ENCODE measurements around the gene EVA1A. TPM values are rescaled to one million over a fixed set of nuclear protein-coding genes. Genes with fewer than 3 reads are reported as not detected.

EVA1A gene
- total and polyA plus RNA-seq, 7 donors = 0.51 to 2.5 (median 0.83) TPM

DNA sequence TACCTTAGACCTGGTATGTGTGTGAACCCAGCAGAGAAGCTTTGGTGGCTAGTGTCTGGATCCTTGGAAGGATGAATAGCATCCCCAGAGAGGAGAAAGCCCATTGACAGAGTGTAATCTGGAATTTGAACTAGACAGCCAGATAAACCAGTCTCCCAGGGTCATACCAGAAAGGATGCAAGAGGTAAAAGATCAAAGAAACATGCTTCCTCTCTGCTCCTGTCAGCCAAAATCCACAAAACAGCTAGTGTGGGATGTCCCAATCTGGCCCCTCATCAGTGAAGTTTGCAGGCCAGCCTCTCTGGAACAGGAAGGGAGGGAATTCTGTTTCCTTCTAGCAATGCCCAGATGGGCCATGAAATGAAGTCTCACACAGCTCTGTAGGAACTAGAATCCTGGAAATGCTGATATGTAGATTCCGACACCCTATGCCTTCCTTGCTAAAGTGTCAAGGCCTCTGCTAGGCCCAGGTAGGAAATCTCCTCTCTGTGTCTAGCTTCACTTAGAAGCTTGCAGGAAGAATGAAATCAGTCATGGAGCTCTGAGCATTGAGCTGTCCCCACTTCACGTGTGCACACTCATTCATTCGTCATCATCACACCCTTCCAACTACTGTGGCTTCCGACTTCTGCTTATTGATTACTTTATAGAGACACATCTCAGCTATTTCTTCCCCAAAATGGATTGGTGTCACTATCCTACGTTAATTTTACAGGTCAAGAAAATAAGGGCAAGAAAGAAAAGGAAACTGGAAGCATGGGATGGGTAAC is 38.0 kb downstream of the EVA1A start:
- H3K4me3 ChIP-seq = no peak overlapping the region
- no peaks in the 10 kb centered on the region for H3K27me3 ChIP-seq (ENCODE audit: insufficient read depth in 3 of 3, low read length in 2 of 3)
- H3K27ac ChIP-seq = no peak overlapping the region
- H3K9me3 ChIP-seq = no peaks in the 10 kb centered on the region
- H3K4me1 ChIP-seq = no peaks in the 10 kb centered on the region
- intact Hi-C loops (cut with DNase I) = no loop called here
- TF ChIP-seq, protein P1, sequence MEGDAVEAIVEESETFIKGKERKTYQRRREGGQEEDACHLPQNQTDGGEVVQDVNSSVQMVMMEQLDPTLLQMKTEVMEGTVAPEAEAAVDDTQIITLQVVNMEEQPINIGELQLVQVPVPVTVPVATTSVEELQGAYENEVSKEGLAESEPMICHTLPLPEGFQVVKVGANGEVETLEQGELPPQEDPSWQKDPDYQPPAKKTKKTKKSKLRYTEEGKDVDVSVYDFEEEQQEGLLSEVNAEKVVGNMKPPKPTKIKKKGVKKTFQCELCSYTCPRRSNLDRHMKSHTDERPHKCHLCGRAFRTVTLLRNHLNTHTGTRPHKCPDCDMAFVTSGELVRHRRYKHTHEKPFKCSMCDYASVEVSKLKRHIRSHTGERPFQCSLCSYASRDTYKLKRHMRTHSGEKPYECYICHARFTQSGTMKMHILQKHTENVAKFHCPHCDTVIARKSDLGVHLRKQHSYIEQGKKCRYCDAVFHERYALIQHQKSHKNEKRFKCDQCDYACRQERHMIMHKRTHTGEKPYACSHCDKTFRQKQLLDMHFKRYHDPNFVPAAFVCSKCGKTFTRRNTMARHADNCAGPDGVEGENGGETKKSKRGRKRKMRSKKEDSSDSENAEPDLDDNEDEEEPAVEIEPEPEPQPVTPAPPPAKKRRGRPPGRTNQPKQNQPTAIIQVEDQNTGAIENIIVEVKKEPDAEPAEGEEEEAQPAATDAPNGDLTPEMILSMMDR (IDR thresholded peaks at IDR 0.05) = no peak
- 75 to 78% (median 76%) methylated on average over 5 of the region's 5 CpGs for WGBS, 3 donors
- DNase-seq (no peak), ATAC-seq (no peak)
- no peaks in the 10 kb centered on the region for H3K36me3 ChIP-seq (ENCODE audit: insufficient read depth in 1 of 2, low read depth in 1 of 2)

- TF ChIP-seq, protein P1 (IDR thresholded peaks at IDR 0.05) = no peak
- H3K27ac ChIP-seq = no peak overlapping the region
- H3K4me3 ChIP-seq = no peak overlapping the region
- H3K27me3 ChIP-seq (ENCODE audit: insufficient read depth in 3 of 3, low read length in 2 of 3) = no peaks in the 10 kb centered on the region
- H3K36me3 ChIP-seq (ENCODE audit: insufficient read depth in 1 of 2, low read depth in 1 of 2) = no peaks in the 10 kb centered on the region
- H3K4me1 ChIP-seq = no peaks in the 10 kb centered on the region
- DNase-seq (no peak), ATAC-seq (no peak)
- intact Hi-C loops (cut with DNase I) = no loop called here
- 94 to 98% (median 97%) methylated on average over 3 of the region's 3 CpGs for WGBS, 3 donors
- no peaks in the 10 kb centered on the region for H3K9me3 ChIP-seq
Measured at GRCh38 chr2:75521225-75521872, 39.4 kb downstream of the EVA1A start.

DNA sequence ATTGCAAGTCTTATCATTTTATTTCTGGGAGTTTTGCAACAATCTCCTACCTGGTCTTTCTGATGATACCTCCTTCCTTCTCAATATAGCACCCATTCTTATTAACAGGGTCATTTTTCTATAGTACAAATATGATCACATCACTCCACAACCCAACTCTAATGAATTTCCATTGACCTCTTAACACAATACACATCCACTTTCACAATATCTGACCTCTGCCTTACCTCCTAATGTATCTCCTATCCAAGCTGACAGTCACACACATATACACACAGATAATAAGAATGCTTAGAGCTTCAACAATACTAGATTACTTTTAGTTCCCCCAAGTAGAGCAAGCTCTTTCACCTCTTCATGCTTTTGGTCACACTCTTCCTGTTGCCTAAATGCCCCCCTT is 40.9 kb downstream of the EVA1A start:
- TF ChIP-seq, protein P1 (IDR thresholded peaks at IDR 0.05) = no peak
- no peak for DNase-seq
- intact Hi-C loops (cut with DNase I) = no loop called here
- no peaks in the 10 kb centered on the region for H3K9me3 ChIP-seq
- no peak for ATAC-seq
- no peaks in the 10 kb centered on the region for H3K27me3 ChIP-seq (ENCODE audit: insufficient read depth in 3 of 3, low read length in 2 of 3)
- no peaks in the 10 kb centered on the region for H3K36me3 ChIP-seq (ENCODE audit: insufficient read depth in 1 of 2, low read depth in 1 of 2)
- no peaks in the 10 kb centered on the region for H3K4me1 ChIP-seq
- no peak overlapping the region for H3K27ac ChIP-seq
- no peak overlapping the region for H3K4me3 ChIP-seq

GRCh38 chr2:75518638-75519465 is 41.9 kb downstream of the EVA1A start:
- Histone ChIP-seq H3K4me1 (no peaks in the 10 kb centered on the region), H3K36me3 (ENCODE audit: insufficient read depth in 1 of 2, low read depth in 1 of 2) (no peaks in the 10 kb centered on the region), H3K9me3 (no peaks in the 10 kb centered on the region), H3K27ac (no peak overlapping the region), H3K27me3 (ENCODE audit: insufficient read depth in 3 of 3, low read length in 2 of 3) (no peaks in the 10 kb centered on the region), H3K4me3 (no peak overlapping the region)
- intact Hi-C loops (cut with DNase I) = no loop called here
- TF ChIP-seq, protein P1 (IDR thresholded peaks at IDR 0.05) = no peak
- no peak for ATAC-seq
- 80 to 88% (median 81%) methylated on average over 10 of the region's 10 CpGs for WGBS, 3 donors
- DNase-seq = no peak

Data from psoas muscle (tissue), 8 donors.